Ascending aorta (tissue), 2 donors: ENCODE results near the gene APOLD1. TPM values are rescaled to one million over a fixed set of nuclear protein-coding genes. Genes with fewer than 3 reads are reported as not detected.

ENCODE experiments used
- DNase-seq, 2 donors: peaks; one replicate each; pipeline ENCODE4 v3.0.0-alpha.2; 2019; ENCODE audit warnings: low spot score in 2 of 2
- H3K27ac ChIP-seq, 2 donors: fragments of 200-600 bp; sonication (generic); one replicate each; pipeline ENCODE4 v1.5.1; 2016 to 2017; ENCODE audit warnings: mild to moderate bottlenecking in 1 of 2
- H3K27me3 ChIP-seq: fragments of 200-600 bp; sonication (generic); one replicate; pipeline ENCODE4 v1.5.1; 2017
- H3K36me3 ChIP-seq, 2 donors: fragments of 200-600 bp; sonication (generic); one replicate each; pipeline ENCODE4 v1.5.1; 2016
- H3K4me1 ChIP-seq, 2 donors: fragments of 200-600 bp; sonication (generic); one replicate each; pipeline ENCODE4 v1.5.1; 2016 to 2017; ENCODE audit warnings: mild to moderate bottlenecking in 1 of 2
- H3K4me3 ChIP-seq, 2 donors: fragments of 200-600 bp; sonication (generic); one replicate each; pipeline ENCODE4 v1.5.1; 2016 to 2017; ENCODE audit warnings: mild to moderate bottlenecking in 1 of 2
- H3K9me3 ChIP-seq, 2 donors: fragments of 200-600 bp; sonication (generic); one replicate each; pipeline ENCODE4 v1.5.1; 2016
- CTCF ChIP-seq, 3 experiments: fragments of 200-600 bp in 2 of 3; fragments of 450-650 bp in 1 of 3; sonication (generic) in 2 of 3; IDR thresholded peaks; one replicate each; pipeline ENCODE4 v1.5.1; 2016 to 2019; ENCODE audit warnings: antibody characterized with exemption in 3 of 3, mild to moderate bottlenecking in 1 of 3, moderate library complexity in 1 of 3
- intact Hi-C: fragments of 100-400 bp; cut with DNase I; formaldehyde crosslinking; loops from one replicate; pipeline ENCODE4 v1.15.1; 2023
- total RNA-seq: library from RNA; depleted of rRNA; stranded (reverse); fragments of >200 nt; gene quantifications from one replicate; pipeline ENCODE4 v1.1.0, GENCODE V29; 2016

APOLD1 gene
- total RNA-seq, 1 donor from 2014 or later, result 189 TPM

DNA sequence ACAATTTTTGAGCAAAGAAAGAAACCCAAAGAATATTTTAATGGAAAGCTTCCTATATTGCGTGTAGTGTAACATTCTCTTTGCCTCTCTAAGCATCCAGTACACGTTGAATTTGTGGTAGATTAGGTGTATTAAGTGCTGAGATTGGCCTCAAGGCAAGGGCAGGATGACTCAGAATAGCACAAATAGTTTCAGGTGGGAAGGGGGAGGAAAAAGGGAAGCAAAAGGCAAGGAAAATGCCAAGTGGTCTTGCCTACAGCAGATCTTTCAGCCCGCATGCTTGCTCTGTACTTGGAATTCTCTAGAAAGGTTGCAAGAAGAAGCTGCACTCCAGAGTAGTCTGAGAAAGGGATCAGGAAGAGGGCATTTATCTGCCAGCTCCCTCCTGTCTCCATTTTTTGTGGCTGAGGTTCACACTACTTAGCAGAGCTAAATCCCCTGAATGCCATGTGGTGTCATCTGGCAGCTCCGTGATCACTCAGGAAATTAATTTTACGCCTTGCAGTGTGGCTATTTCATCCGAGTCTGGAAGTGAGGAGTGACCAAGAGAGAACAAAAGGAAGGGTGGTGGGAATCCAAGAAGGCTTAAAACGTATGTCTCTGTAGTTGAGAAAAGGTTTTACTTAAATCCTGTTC is 39.8 kb upstream of the APOLD1 start:
- peaks cover 0 to 13% of the 10 kb centered on the region in 2 donors for H3K4me1 ChIP-seq
- no peaks in the 10 kb centered on the region for H3K27me3 ChIP-seq
- intact Hi-C loops, result no loop called here
- no peaks in the 10 kb centered on the region for H3K36me3 ChIP-seq
- DNase-seq, result no peak
- H3K4me3 ChIP-seq, result no peak overlapping the region
- no peak for TF ChIP-seq CTCF (IDR thresholded peaks at IDR 0.05)
- no peak overlapping the region for H3K27ac ChIP-seq
- H3K9me3 ChIP-seq, result no peaks in the 10 kb centered on the region

- no peak overlapping the region for H3K27ac ChIP-seq
- no peak overlapping the region for H3K4me3 ChIP-seq
- no peaks in the 10 kb centered on the region for H3K27me3 ChIP-seq
- no peak for TF ChIP-seq CTCF (IDR thresholded peaks at IDR 0.05)
- H3K36me3 ChIP-seq, result no peaks in the 10 kb centered on the region
- DNase-seq, result no peak
- peaks cover 0 to 6% of the 10 kb centered on the region in 2 donors for H3K4me1 ChIP-seq
- no peaks in the 10 kb centered on the region for H3K9me3 ChIP-seq
- intact Hi-C loops, result no loop called here
Measured at GRCh38 chr12:12747278-12747677, 38.2 kb upstream of the APOLD1 start.

GRCh38 chr12:12748044-12748443 is 37.4 kb upstream of the APOLD1 start:
- intact Hi-C loops, result no loop called here
- Histone ChIP-seq H3K27ac (peak overlapping the region in 1 of 2 donors; percentile 33), H3K9me3 (no peaks in the 10 kb centered on the region), H3K4me3 (no peak overlapping the region), H3K4me1 (peaks cover 0 to 6% of the 10 kb centered on the region in 2 donors), H3K36me3 (no peaks in the 10 kb centered on the region), H3K27me3 (no peaks in the 10 kb centered on the region)
- TF ChIP-seq CTCF (IDR thresholded peaks at IDR 0.05), result no peak
- DNase-seq, result no peak

- no peaks in the 10 kb centered on the region for H3K36me3 ChIP-seq
- peak overlapping the region; percentile 52 to 69 for H3K4me3 ChIP-seq
- intact Hi-C loops, result no loop called here
- no peaks in the 10 kb centered on the region for H3K27me3 ChIP-seq
- H3K4me1 ChIP-seq, result peaks cover 0 to 6% of the 10 kb centered on the region in 2 donors
- no peaks in the 10 kb centered on the region for H3K9me3 ChIP-seq
- peak in 1 of 2 donors; percentile 69 for DNase-seq
- no peak for TF ChIP-seq CTCF (IDR thresholded peaks at IDR 0.05)
- peak overlapping the region; percentile 68 to 79 for H3K27ac ChIP-seq
Measured at GRCh38 chr12:12749433-12749832, 36.0 kb upstream of the APOLD1 start.

DNA sequence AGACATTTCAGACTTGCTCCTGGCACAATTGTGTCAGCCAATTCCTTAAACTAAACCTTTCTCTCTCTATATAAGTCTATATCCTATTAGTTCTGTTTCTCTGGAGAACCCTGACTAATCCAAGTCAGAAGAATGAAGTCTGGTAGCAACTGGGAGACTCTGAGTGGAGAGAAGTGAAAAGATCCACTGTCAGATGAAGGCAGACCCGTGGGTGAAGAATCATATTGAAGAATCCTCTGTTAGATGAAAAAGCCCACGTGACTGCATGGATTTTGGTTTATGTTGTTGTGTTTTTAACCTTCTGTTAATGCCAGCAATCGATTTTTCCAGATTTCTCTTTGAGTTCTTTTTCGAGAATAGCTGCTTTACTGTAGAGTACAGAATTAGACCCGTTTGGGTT is 29.5 kb upstream of the APOLD1 start:
- intact Hi-C loops, result no loop called here
- Histone ChIP-seq H3K27me3 (no peaks in the 10 kb centered on the region), H3K4me1 (no peaks in the 10 kb centered on the region), H3K27ac (no peak overlapping the region), H3K9me3 (no peaks in the 10 kb centered on the region), H3K4me3 (no peak overlapping the region), H3K36me3 (no peaks in the 10 kb centered on the region)
- no peak for DNase-seq
- no peak for TF ChIP-seq CTCF (IDR thresholded peaks at IDR 0.05)

GRCh38 chr12:12757121-12757520 is 28.3 kb upstream of the APOLD1 start:
- Histone ChIP-seq H3K27ac (no peak overlapping the region), H3K9me3 (no peaks in the 10 kb centered on the region), H3K36me3 (no peaks in the 10 kb centered on the region), H3K4me3 (no peak overlapping the region), H3K27me3 (no peaks in the 10 kb centered on the region), H3K4me1 (no peaks in the 10 kb centered on the region)
- intact Hi-C loops, result no loop called here
- TF ChIP-seq CTCF (IDR thresholded peaks at IDR 0.05), result no peak
- DNase-seq, result no peak
